ENCODE measurements around the gene RFTN1. TPM values are rescaled to one million over a fixed set of nuclear protein-coding genes. Genes with fewer than 3 reads are reported as not detected.

RFTN1 gene
- total and polyA plus RNA-seq, 2 experiments from 2014 or later: 3.3 to 7.2 TPM

DNA sequence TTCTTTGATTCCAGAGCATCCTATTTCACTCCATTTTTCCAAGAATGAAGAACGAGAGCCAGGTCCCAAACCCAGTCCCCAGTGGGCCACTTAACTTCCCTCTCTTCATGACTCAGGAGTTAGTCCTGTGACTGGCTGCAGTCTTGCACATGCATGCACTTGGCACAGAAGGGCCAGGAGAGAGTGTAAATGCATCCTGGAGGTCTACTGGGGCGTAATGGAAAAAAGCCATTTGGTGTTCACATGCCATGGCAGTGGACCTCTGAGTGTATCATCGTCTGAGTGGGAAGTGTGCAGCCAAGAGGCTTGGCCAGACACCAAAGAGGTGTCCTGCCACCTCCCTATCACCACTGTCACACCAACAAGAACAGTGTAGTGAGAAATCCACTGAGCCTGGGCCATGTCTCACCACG, 15.1 kb upstream of the RFTN1 start:
- Histone ChIP-seq H3K36me3 (ENCODE audit: insufficient read depth) (peaks cover 6% of the 10 kb centered on the region; the same call in 1 of the 2 replicates), H3K27me3 (ENCODE audit: insufficient read depth) (no peaks in the 10 kb centered on the region), H2AFZ (no peak overlapping the region), H3K4me3 (no peak overlapping the region), H3K27ac (ENCODE audit: low read depth) (no peak overlapping the region), H3F3A (replicated peaks; ENCODE audit: low read depth) (no peaks in the 10 kb centered on the region), H4K20me1 (replicated peaks; ENCODE audit: insufficient read depth) (no peaks in the 10 kb centered on the region), H3K4me2 (no peak overlapping the region), H3K79me2 (replicated peaks; ENCODE audit: insufficient read depth) (no peaks in the 10 kb centered on the region), H3K9me2 (ENCODE audit: insufficient read depth) (peaks cover 15% of the 10 kb centered on the region; the same call in 1 of the 2 replicates), H3K4me1 (ENCODE audit: insufficient read depth) (peaks cover 7% of the 10 kb centered on the region)
- Mint-ChIP-seq H3K27ac (no peak overlapping the region), H3K9me3 (no peaks in the 10 kb centered on the region), H3K27me3 (ENCODE audit: insufficient read depth, low read depth, poor library complexity) (peaks cover 8% of the 10 kb centered on the region), H3K4me1 (peaks cover 5% of the 10 kb centered on the region; the same call in 2 of the 3 replicates), H3K4me3 (no peak overlapping the region), H3K36me3 (ENCODE audit: low read depth) (no peaks in the 10 kb centered on the region)
- no peak for DNase-seq (ENCODE audit: low spot score)
- ATAC-seq: no peak
- TF ChIP-seq, protein P1, sequence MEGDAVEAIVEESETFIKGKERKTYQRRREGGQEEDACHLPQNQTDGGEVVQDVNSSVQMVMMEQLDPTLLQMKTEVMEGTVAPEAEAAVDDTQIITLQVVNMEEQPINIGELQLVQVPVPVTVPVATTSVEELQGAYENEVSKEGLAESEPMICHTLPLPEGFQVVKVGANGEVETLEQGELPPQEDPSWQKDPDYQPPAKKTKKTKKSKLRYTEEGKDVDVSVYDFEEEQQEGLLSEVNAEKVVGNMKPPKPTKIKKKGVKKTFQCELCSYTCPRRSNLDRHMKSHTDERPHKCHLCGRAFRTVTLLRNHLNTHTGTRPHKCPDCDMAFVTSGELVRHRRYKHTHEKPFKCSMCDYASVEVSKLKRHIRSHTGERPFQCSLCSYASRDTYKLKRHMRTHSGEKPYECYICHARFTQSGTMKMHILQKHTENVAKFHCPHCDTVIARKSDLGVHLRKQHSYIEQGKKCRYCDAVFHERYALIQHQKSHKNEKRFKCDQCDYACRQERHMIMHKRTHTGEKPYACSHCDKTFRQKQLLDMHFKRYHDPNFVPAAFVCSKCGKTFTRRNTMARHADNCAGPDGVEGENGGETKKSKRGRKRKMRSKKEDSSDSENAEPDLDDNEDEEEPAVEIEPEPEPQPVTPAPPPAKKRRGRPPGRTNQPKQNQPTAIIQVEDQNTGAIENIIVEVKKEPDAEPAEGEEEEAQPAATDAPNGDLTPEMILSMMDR (conservative IDR thresholded peaks at IDR 0.05; ENCODE audit: low read depth in 2 of 2): no peak
- TF ChIP-seq JUNB (IDR thresholded peaks at IDR 0.05; ENCODE audit: unreplicated experiment): no peak
- TF ChIP-seq, protein P2, sequence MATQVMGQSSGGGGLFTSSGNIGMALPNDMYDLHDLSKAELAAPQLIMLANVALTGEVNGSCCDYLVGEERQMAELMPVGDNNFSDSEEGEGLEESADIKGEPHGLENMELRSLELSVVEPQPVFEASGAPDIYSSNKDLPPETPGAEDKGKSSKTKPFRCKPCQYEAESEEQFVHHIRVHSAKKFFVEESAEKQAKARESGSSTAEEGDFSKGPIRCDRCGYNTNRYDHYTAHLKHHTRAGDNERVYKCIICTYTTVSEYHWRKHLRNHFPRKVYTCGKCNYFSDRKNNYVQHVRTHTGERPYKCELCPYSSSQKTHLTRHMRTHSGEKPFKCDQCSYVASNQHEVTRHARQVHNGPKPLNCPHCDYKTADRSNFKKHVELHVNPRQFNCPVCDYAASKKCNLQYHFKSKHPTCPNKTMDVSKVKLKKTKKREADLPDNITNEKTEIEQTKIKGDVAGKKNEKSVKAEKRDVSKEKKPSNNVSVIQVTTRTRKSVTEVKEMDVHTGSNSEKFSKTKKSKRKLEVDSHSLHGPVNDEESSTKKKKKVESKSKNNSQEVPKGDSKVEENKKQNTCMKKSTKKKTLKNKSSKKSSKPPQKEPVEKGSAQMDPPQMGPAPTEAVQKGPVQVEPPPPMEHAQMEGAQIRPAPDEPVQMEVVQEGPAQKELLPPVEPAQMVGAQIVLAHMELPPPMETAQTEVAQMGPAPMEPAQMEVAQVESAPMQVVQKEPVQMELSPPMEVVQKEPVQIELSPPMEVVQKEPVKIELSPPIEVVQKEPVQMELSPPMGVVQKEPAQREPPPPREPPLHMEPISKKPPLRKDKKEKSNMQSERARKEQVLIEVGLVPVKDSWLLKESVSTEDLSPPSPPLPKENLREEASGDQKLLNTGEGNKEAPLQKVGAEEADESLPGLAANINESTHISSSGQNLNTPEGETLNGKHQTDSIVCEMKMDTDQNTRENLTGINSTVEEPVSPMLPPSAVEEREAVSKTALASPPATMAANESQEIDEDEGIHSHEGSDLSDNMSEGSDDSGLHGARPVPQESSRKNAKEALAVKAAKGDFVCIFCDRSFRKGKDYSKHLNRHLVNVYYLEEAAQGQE (IDR thresholded peaks at IDR 0.05; ENCODE audit: unreplicated experiment): no peak
- no peak for TF ChIP-seq EZH2phosphoT487 (IDR thresholded peaks at IDR 0.05; ENCODE audit: unreplicated experiment)
- TF ChIP-seq EZH2 (IDR thresholded peaks at IDR 0.05; ENCODE audit: low read depth, unreplicated experiment): no peak
- TF ChIP-seq, protein P3, sequence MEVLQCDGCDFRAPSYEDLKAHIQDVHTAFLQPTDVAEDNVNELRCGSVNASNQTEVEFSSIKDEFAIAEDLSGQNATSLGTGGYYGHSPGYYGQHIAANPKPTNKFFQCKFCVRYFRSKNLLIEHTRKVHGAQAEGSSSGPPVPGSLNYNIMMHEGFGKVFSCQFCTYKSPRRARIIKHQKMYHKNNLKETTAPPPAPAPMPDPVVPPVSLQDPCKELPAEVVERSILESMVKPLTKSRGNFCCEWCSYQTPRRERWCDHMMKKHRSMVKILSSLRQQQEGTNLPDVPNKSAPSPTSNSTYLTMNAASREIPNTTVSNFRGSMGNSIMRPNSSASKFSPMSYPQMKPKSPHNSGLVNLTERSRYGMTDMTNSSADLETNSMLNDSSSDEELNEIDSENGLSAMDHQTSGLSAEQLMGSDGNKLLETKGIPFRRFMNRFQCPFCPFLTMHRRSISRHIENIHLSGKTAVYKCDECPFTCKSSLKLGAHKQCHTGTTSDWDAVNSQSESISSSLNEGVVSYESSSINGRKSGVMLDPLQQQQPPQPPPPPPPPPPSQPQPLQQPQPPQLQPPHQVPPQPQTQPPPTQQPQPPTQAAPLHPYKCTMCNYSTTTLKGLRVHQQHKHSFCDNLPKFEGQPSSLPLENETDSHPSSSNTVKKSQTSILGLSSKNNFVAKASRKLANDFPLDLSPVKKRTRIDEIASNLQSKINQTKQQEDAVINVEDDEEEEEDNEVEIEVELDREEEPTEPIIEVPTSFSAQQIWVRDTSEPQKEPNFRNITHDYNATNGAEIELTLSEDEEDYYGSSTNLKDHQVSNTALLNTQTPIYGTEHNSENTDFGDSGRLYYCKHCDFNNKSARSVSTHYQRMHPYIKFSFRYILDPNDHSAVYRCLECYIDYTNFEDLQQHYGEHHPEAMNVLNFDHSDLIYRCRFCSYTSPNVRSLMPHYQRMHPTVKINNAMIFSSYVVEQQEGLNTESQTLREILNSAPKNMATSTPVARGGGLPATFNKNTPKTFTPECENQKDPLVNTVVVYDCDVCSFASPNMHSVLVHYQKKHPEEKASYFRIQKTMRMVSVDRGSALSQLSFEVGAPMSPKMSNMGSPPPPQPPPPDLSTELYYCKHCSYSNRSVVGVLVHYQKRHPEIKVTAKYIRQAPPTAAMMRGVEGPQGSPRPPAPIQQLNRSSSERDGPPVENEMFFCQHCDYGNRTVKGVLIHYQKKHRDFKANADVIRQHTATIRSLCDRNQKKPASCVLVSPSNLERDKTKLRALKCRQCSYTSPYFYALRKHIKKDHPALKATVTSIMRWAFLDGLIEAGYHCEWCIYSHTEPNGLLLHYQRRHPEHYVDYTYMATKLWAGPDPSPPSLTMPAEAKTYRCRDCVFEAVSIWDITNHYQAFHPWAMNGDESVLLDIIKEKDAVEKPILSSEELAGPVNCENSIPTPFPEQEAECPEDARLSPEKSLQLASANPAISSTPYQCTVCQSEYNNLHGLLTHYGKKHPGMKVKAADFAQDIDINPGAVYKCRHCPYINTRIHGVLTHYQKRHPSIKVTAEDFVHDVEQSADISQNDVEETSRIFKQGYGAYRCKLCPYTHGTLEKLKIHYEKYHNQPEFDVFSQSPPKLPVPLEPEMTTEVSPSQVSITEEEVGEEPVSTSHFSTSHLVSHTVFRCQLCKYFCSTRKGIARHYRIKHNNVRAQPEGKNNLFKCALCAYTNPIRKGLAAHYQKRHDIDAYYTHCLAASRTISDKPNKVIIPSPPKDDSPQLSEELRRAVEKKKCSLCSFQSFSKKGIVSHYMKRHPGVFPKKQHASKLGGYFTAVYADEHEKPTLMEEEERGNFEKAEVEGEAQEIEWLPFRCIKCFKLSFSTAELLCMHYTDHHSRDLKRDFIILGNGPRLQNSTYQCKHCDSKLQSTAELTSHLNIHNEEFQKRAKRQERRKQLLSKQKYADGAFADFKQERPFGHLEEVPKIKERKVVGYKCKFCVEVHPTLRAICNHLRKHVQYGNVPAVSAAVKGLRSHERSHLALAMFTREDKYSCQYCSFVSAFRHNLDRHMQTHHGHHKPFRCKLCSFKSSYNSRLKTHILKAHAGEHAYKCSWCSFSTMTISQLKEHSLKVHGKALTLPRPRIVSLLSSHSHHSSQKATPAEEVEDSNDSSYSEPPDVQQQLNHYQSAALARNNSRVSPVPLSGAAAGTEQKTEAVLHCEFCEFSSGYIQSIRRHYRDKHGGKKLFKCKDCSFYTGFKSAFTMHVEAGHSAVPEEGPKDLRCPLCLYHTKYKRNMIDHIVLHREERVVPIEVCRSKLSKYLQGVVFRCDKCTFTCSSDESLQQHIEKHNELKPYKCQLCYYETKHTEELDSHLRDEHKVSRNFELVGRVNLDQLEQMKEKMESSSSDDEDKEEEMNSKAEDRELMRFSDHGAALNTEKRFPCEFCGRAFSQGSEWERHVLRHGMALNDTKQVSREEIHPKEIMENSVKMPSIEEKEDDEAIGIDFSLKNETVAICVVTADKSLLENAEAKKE (CRISPR knock-in tag; IDR thresholded peaks at IDR 0.05): no peak
- TF ChIP-seq POLR2AphosphoS5 (IDR thresholded peaks at IDR 0.05; ENCODE audit: low read depth): no peak
- TF ChIP-seq STAT1 (IDR thresholded peaks at IDR 0.05; ENCODE audit: unreplicated experiment): no peak
- no peak for TF ChIP-seq NANOG (IDR thresholded peaks at IDR 0.05; ENCODE audit: borderline replicate concordance)
- TF ChIP-seq CREB1 (CRISPR knock-in tag; IDR thresholded peaks at IDR 0.05; ENCODE audit: low read depth): no peak
- TF ChIP-seq ZNF331 (CRISPR knock-in tag; IDR thresholded peaks at IDR 0.05; ENCODE audit: low read depth): no peak
- no peak for TF ChIP-seq ZNF114 (CRISPR knock-in tag; IDR thresholded peaks at IDR 0.05)
- TF ChIP-seq, protein P4, sequence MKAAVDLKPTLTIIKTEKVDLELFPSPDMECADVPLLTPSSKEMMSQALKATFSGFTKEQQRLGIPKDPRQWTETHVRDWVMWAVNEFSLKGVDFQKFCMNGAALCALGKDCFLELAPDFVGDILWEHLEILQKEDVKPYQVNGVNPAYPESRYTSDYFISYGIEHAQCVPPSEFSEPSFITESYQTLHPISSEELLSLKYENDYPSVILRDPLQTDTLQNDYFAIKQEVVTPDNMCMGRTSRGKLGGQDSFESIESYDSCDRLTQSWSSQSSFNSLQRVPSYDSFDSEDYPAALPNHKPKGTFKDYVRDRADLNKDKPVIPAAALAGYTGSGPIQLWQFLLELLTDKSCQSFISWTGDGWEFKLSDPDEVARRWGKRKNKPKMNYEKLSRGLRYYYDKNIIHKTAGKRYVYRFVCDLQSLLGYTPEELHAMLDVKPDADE (IDR thresholded peaks at IDR 0.05): no peak

All from GM23338 (cell line).